ENCODE results near the gene BAG1. TPM values are rescaled to one million over a fixed set of nuclear protein-coding genes. Genes with fewer than 3 reads are reported as not detected.

Gene BAG1
- total and polyA plus RNA-seq, 2 of the 13 experiments (the other 11 are each of a cell fraction or from before 2014, with no cell fraction given) = 23.1 to 59.5 TPM

DNA sequence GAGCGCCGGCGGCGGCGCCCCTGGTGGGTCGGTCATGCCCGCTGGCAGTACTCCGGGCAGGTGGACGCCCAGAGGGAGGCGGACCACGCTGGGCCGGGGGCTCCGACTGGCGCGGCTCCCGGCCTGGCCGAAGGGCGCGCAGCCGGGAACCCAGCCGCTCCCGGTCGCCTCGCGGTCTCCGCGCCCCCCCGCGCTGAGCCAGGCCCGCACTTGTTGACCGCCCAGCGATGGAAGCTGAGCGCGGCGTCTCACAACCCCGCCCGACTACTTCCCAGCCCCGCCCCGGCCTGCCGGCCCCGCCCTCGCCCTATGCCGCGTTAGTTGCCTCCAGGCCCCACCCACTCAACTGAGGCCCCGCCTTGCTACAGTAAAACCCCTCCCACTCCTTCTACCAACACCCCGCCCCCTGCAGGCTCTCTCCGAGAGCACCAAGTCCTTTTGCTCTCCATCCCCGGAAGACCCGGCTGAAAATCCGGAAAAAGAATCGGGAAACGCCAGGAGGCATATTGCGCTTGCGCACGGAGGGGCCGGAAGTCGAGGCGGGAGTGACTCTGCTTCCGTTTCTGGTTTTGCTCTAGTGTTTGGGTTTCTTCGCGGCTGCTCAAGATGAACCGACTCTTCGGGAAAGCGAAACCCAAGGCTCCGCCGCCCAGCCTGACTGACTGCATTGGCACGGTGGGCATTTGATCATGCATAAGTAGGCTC lies at the start of gene BAG1, which contains the start of gene CHMP5 (continued):
- TF ChIP-seq, protein P1, sequence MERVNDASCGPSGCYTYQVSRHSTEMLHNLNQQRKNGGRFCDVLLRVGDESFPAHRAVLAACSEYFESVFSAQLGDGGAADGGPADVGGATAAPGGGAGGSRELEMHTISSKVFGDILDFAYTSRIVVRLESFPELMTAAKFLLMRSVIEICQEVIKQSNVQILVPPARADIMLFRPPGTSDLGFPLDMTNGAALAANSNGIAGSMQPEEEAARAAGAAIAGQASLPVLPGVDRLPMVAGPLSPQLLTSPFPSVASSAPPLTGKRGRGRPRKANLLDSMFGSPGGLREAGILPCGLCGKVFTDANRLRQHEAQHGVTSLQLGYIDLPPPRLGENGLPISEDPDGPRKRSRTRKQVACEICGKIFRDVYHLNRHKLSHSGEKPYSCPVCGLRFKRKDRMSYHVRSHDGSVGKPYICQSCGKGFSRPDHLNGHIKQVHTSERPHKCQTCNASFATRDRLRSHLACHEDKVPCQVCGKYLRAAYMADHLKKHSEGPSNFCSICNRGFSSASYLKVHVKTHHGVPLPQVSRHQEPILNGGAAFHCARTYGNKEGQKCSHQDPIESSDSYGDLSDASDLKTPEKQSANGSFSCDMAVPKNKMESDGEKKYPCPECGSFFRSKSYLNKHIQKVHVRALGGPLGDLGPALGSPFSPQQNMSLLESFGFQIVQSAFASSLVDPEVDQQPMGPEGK (CRISPR knock-in tag; IDR thresholded peaks at IDR 0.05) = peak; percentile 86
- no peak for TF ChIP-seq ISX (CRISPR knock-in tag; conservative IDR thresholded peaks at IDR 0.05)
- no peak for TF ChIP-seq EZH2 (conservative IDR thresholded peaks at IDR 0.05; ENCODE audit: low read depth, low read length)
- TF ChIP-seq ARID2 (CRISPR knock-in tag; IDR thresholded peaks at IDR 0.05; ENCODE audit: borderline replicate concordance) = peak; percentile 31; the same call in 1 of the 2 replicates
- TF ChIP-seq TBP (CRISPR knock-in tag; IDR thresholded peaks at IDR 0.05) = no peak
- TF ChIP-seq NFATC3 (CRISPR knock-in tag; IDR thresholded peaks at IDR 0.05) = no peak
- TF ChIP-seq NFIC (IDR thresholded peaks at IDR 0.05; ENCODE audit: low read length) = no peak
- TF ChIP-seq, protein P2, sequence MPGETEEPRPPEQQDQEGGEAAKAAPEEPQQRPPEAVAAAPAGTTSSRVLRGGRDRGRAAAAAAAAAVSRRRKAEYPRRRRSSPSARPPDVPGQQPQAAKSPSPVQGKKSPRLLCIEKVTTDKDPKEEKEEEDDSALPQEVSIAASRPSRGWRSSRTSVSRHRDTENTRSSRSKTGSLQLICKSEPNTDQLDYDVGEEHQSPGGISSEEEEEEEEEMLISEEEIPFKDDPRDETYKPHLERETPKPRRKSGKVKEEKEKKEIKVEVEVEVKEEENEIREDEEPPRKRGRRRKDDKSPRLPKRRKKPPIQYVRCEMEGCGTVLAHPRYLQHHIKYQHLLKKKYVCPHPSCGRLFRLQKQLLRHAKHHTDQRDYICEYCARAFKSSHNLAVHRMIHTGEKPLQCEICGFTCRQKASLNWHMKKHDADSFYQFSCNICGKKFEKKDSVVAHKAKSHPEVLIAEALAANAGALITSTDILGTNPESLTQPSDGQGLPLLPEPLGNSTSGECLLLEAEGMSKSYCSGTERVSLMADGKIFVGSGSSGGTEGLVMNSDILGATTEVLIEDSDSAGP (CRISPR knock-in tag; IDR thresholded peaks at IDR 0.05; ENCODE audit: borderline replicate concordance) = peak; percentile 20; the same call in 1 of the 2 replicates
- no peak for TF ChIP-seq JUND (CRISPR knock-in tag; IDR thresholded peaks at IDR 0.05)
- TF ChIP-seq MEIS2 (CRISPR knock-in tag; IDR thresholded peaks at IDR 0.05) = no peak
- no peak for TF ChIP-seq ARID5B (CRISPR knock-in tag; IDR thresholded peaks at IDR 0.05)
- TF ChIP-seq HOXA7 (CRISPR knock-in tag; IDR thresholded peaks at IDR 0.05) = no peak
- peak; percentile 57 for TF ChIP-seq HNRNPLL (IDR thresholded peaks at IDR 0.05; ENCODE audit: low read depth, low read length, poor library complexity, severe bottlenecking)
- 0 out of 2 replicates have a peak, but pooled peaks have one; percentile 11 for TF ChIP-seq ZNF546 (CRISPR knock-in tag; conservative IDR thresholded peaks at IDR 0.05)
- no peak; the same call in 1 of the 2 replicates for TF ChIP-seq DMAP1 (CRISPR knock-in tag; IDR thresholded peaks at IDR 0.05)
- TF ChIP-seq RBFOX2 (IDR thresholded peaks at IDR 0.05; ENCODE audit: low read depth, low read length) = peak; percentile 90
- no peak for TF ChIP-seq SP5 (CRISPR knock-in tag; IDR thresholded peaks at IDR 0.05; ENCODE audit: borderline replicate concordance, low read depth)
- TF ChIP-seq RFX5 (IDR thresholded peaks at IDR 0.05; ENCODE audit: low read depth, low read length) = no peak; the same call in 1 of the 2 replicates
- no peak for TF ChIP-seq REXO4 (CRISPR knock-in tag; IDR thresholded peaks at IDR 0.05; ENCODE audit: borderline replicate concordance)
- peak; percentile 96 for TF ChIP-seq TOPORS (CRISPR knock-in tag; IDR thresholded peaks at IDR 0.05)
- TF ChIP-seq HOMEZ (CRISPR knock-in tag; IDR thresholded peaks at IDR 0.05; ENCODE audit: low read depth) = no peak
- no peak for TF ChIP-seq ZFP36L2 (CRISPR knock-in tag; IDR thresholded peaks at IDR 0.05)

Measured in HepG2 (cell line).